ENCODE measurements around the gene PYROXD2.
"Not testable (repeated sequence)": the region's sequence is repeated elsewhere in the genome, so short reads cannot be mapped to it uniquely, and the experiment has no call there.

PYROXD2 gene

GRCh38 chr10:98365406-98366061 is 49.4 kb downstream of the PYROXD2 start:
- no peak for DNase-seq (ENCODE audit: low read depth in 2 of 2)

- no peak for DNase-seq (ENCODE audit: low read depth in 2 of 2)
These were observed 50.4 kb downstream of the PYROXD2 start for GRCh38 chr10:98364432-98365102.

- no peak for DNase-seq (ENCODE audit: low read depth in 2 of 2)
These were observed 51.8 kb downstream of the PYROXD2 start for GRCh38 chr10:98363220-98363619.

- peak; percentile 90 to 92 for DNase-seq (ENCODE audit: low read depth in 2 of 2)
These were observed 53.6 kb downstream of the PYROXD2 start for GRCh38 chr10:98361131-98362025.

- peak; percentile 80 to 83 for DNase-seq (ENCODE audit: low read depth in 2 of 2)
These were observed 57.7 kb downstream of the PYROXD2 start for GRCh38 chr10:98357194-98357822.

GRCh38 chr10:98354491-98354890 is 60.5 kb downstream of the PYROXD2 start:
- DNase-seq (ENCODE audit: low read depth in 2 of 2): no peak

- no peak for DNase-seq (ENCODE audit: low read depth in 2 of 2)
These were observed 61.8 kb downstream of the PYROXD2 start for GRCh38 chr10:98353170-98353569.

- DNase-seq (ENCODE audit: low read depth in 2 of 2): no peak
These were observed 63.1 kb downstream of the PYROXD2 start for GRCh38 chr10:98351831-98352402.

GRCh38 chr10:98349508-98349922 is 65.5 kb downstream of the PYROXD2 start:
- peak; percentile 100 for DNase-seq (ENCODE audit: low read depth in 2 of 2)

GRCh38 chr10:98346847-98347246 is 68.1 kb downstream of the PYROXD2 start:
- no peak for DNase-seq (ENCODE audit: low read depth in 2 of 2)

- DNase-seq (ENCODE audit: low read depth in 2 of 2): peak; percentile 85 to 87
These were observed 70.4 kb downstream of the PYROXD2 start for GRCh38 chr10:98344589-98345038.

GRCh38 chr10:98341701-98342100 is 73.3 kb downstream of the PYROXD2 start:
- DNase-seq (ENCODE audit: low read depth in 2 of 2): not testable (repeated sequence)

- DNase-seq (ENCODE audit: low read depth in 2 of 2): no peak
These were observed 74.1 kb downstream of the PYROXD2 start for GRCh38 chr10:98340940-98341310.

- no peak for DNase-seq (ENCODE audit: low read depth in 2 of 2)
These were observed 74.6 kb downstream of the PYROXD2 start for GRCh38 chr10:98340261-98340939.

- DNase-seq (ENCODE audit: low read depth in 2 of 2): no peak
These were observed 75.2 kb downstream of the PYROXD2 start for GRCh38 chr10:98339799-98340198.

- no peak for DNase-seq (ENCODE audit: low read depth in 2 of 2)
These were observed 76.1 kb downstream of the PYROXD2 start for GRCh38 chr10:98338896-98339295.

- no peak for DNase-seq (ENCODE audit: low read depth in 2 of 2)
These were observed 76.7 kb downstream of the PYROXD2 start for GRCh38 chr10:98338318-98338717.

GRCh38 chr10:98337484-98337883 is 77.5 kb downstream of the PYROXD2 start:
- DNase-seq (ENCODE audit: low read depth in 2 of 2): no peak
